IPS-18c (cell line): Measurements from ENCODE around the gene ARHGEF11.
"Not testable (repeated sequence)": the region's sequence is repeated elsewhere in the genome, so short reads cannot be mapped to it uniquely, and the experiment has no call there.

ENCODE experiments used
- H3K4me3 ChIP-seq: 2 replicates; pipeline ENCODE4 v1.7.0; 2013; ENCODE audit warnings: low read depth, mild to moderate bottlenecking, low read length, moderate library complexity; ENCODE audit not compliant: insufficient read depth
- H3K9me3 ChIP-seq: one replicate; pipeline ENCODE4 v1.6.1; 2013; ENCODE audit warnings: mild to moderate bottlenecking, low read length, moderate library complexity; ENCODE audit not compliant: control insufficient read depth, insufficient read depth

The ARHGEF11 gene

GRCh38 chr1:157059241-157059640, 13.7 kb upstream of the ARHGEF11 start:
- H3K4me3 ChIP-seq, H3K9me3 ChIP-seq: not testable (repeated sequence)

- H3K4me3 ChIP-seq = no peak overlapping the region
- no peaks in the 10 kb centered on the region for H3K9me3 ChIP-seq
Observed at GRCh38 chr1:157056269-157056668, 10.7 kb upstream of the ARHGEF11 start.

GRCh38 chr1:157055729-157056128, 10.2 kb upstream of the ARHGEF11 start:
- H3K4me3 ChIP-seq, H3K9me3 ChIP-seq: not testable (repeated sequence)

GRCh38 chr1:157050836-157051235, 5.3 kb upstream of the ARHGEF11 start:
- Histone ChIP-seq H3K4me3 (no peak overlapping the region), H3K9me3 (no peaks in the 10 kb centered on the region)

- H3K9me3 ChIP-seq = no peaks in the 10 kb centered on the region
- no peak overlapping the region for H3K4me3 ChIP-seq
Observed at GRCh38 chr1:157047062-157047410, 1.5 kb upstream of the ARHGEF11 start.

GRCh38 chr1:157044326-157044725, 1.2 kb downstream of the ARHGEF11 start:
- Histone ChIP-seq H3K4me3 (peak overlapping the region; percentile 91), H3K9me3 (no peaks in the 10 kb centered on the region)

GRCh38 chr1:157043685-157044084, 1.9 kb downstream of the ARHGEF11 start:
- H3K4me3 ChIP-seq = peak overlapping the region; percentile 91

GRCh38 chr1:157042846-157043245, 2.7 kb downstream of the ARHGEF11 start:
- Histone ChIP-seq H3K9me3 (no peaks in the 10 kb centered on the region), H3K4me3 (peak overlapping the region; percentile 91; the same call in 1 of the 2 replicates)

More at GRCh38 chr1:157043685-157044084, 1.9 kb downstream of the ARHGEF11 start:
- no peaks in the 10 kb centered on the region for H3K9me3 ChIP-seq

GRCh38 chr1:157040802-157041201, 4.7 kb downstream of the ARHGEF11 start:
- H3K9me3 ChIP-seq = no peaks in the 10 kb centered on the region
- H3K4me3 ChIP-seq = no peak overlapping the region

- Histone ChIP-seq H3K9me3 (no peaks in the 10 kb centered on the region), H3K4me3 (no peak overlapping the region)
Observed at GRCh38 chr1:157035121-157035520, 10.4 kb downstream of the ARHGEF11 start.

- Histone ChIP-seq H3K4me3 (no peak overlapping the region), H3K9me3 (no peaks in the 10 kb centered on the region)
Observed at GRCh38 chr1:157034137-157034800, 11.3 kb downstream of the ARHGEF11 start.

- no peak overlapping the region for H3K4me3 ChIP-seq
Observed at GRCh38 chr1:157033357-157033876, 12.1 kb downstream of the ARHGEF11 start.

GRCh38 chr1:157032303-157032702, 13.2 kb downstream of the ARHGEF11 start:
- no peak overlapping the region for H3K4me3 ChIP-seq
- H3K9me3 ChIP-seq = no peaks in the 10 kb centered on the region

More at GRCh38 chr1:157033357-157033876, 12.1 kb downstream of the ARHGEF11 start:
- H3K9me3 ChIP-seq = no peaks in the 10 kb centered on the region

GRCh38 chr1:157030728-157031127, 14.8 kb downstream of the ARHGEF11 start:
- no peaks in the 10 kb centered on the region for H3K9me3 ChIP-seq
- H3K4me3 ChIP-seq = no peak overlapping the region

GRCh38 chr1:157028674-157029073, 16.9 kb downstream of the ARHGEF11 start:
- no peaks in the 10 kb centered on the region for H3K9me3 ChIP-seq
- H3K4me3 ChIP-seq = no peak overlapping the region

GRCh38 chr1:157025856-157026255, 19.7 kb downstream of the ARHGEF11 start:
- Histone ChIP-seq H3K9me3 (no peaks in the 10 kb centered on the region), H3K4me3 (no peak overlapping the region)

GRCh38 chr1:157025385-157025784, 20.2 kb downstream of the ARHGEF11 start:
- no peak overlapping the region for H3K4me3 ChIP-seq
- no peaks in the 10 kb centered on the region for H3K9me3 ChIP-seq

- Histone ChIP-seq H3K4me3 (no peak overlapping the region), H3K9me3 (no peaks in the 10 kb centered on the region)
Observed at GRCh38 chr1:157021688-157022087, 23.9 kb downstream of the ARHGEF11 start.

- no peaks in the 10 kb centered on the region for H3K9me3 ChIP-seq
Observed at GRCh38 chr1:157019457-157019856, 26.1 kb downstream of the ARHGEF11 start.

More at GRCh38 chr1:157019457-157019856, 26.1 kb downstream of the ARHGEF11 start:
- H3K4me3 ChIP-seq = no peak overlapping the region
